HCT116 (cell line): ENCODE measurements around the gene ARHGEF1. TPM values are rescaled to one million over a fixed set of nuclear protein-coding genes. Genes with fewer than 3 reads are reported as not detected.

ENCODE experiments used
- ATAC-seq: fragments of 200-7000 bp; cut with Tn5 transposase; 2 replicates; pipeline ENCODE4 v1.9.1; 2020; ENCODE audit warnings: mild to moderate bottlenecking, moderate library complexity
- BruUV-seq: library from RNA; stranded (reverse); fragments of 400-500 nt; replicated peaks from 2 replicates; lab custom pipeline; 2021; lab: Mats Ljungman, UMichigan
- CTCF ChIA-PET: fragments of 300-600 bp; sonication (Branson Sonifier 250); formaldehyde crosslinking; loops from one replicate; lab custom pipeline; 2021; ENCODE audit warnings: antibody characterized with exemption; lab: Charles Lee
- POLR2A ChIA-PET: fragments of 300-600, 350-600 bp; sonication (Branson Sonifier 250); formaldehyde crosslinking; loops from one replicate; lab custom pipeline; 2021; ENCODE audit warnings: antibody characterized with exemption; lab: Charles Lee
- RAD21 ChIA-PET, 2 experiments: fragments of 300-600 bp; sonication (Branson Sonifier 250); formaldehyde crosslinking; loops; one replicate each; lab custom pipeline; 2023; ENCODE audit warnings: low total read pairs in 2 of 2; ENCODE audit not compliant: uncharacterized antibody in 2 of 2, unreplicated experiment in 2 of 2, low non-redundant PET in 1 of 2; lab: Charles Lee
- DNase-seq: peaks from one replicate; pipeline ENCODE4 v3.0.0-alpha.2; 2010; ENCODE audit warnings: low read depth, low spot score
- H2AFZ ChIP-seq: fragments of 200-600 bp; shearing (Covaris generic), sonication (generic); 2 replicates; pipeline ENCODE4 v1.6.1; 2017; ENCODE audit warnings: low read depth, mixed run types, mixed read lengths, antibody characterized with exemption, low read length; ENCODE audit not compliant: poor library complexity, severe bottlenecking
- H3K27ac ChIP-seq: 2 replicates; pipeline ENCODE4 v1.5.1; 2012; ENCODE audit warnings: low read depth, low read length
- H3K27me3 ChIP-seq: fragments of 200-600 bp; sonication (generic); 2 replicates; pipeline ENCODE4 v1.6.1; 2016; ENCODE audit warnings: mixed run types, low read length, mixed read lengths; ENCODE audit not compliant: insufficient read depth
- H3K36me3 ChIP-seq, 2 experiments: fragments of 200-500 bp in 1 of 2; fragments of 200-600 bp in 1 of 2; sonication (Bioruptor generic) in 1 of 2; sonication (generic) in 1 of 2; 2 replicates each; pipeline versions ENCODE4 v1.5.1 to v1.6.1; 2014 to 2016; ENCODE audit warnings: low read length in 2 of 2, inconsistent platforms in 1 of 2, mixed read lengths in 1 of 2, mixed run types in 1 of 2; ENCODE audit not compliant: insufficient read depth in 2 of 2, control insufficient read depth in 1 of 2
- H3K4me1 ChIP-seq, 2 experiments: fragments of 200-600 bp in 1 of 2; sonication (generic) in 1 of 2; 2 replicates each; pipeline versions ENCODE4 v1.5.1 to v1.6.1; 2012 to 2017; ENCODE audit warnings: low read length in 2 of 2, inconsistent platforms in 1 of 2, mild to moderate bottlenecking in 1 of 2, mixed read lengths in 1 of 2, mixed run types in 1 of 2, moderate library complexity in 1 of 2; ENCODE audit not compliant: insufficient read depth in 2 of 2, control insufficient read depth in 1 of 2
- H3K4me2 ChIP-seq: fragments of 200-600 bp; sonication (generic); 2 replicates; pipeline ENCODE4 v1.6.1; 2017; ENCODE audit warnings: mixed run types, low read length, mixed read lengths
- H3K4me3 ChIP-seq, 2 experiments: fragments of 200-600 bp in 1 of 2; sonication (generic) in 1 of 2; replicated peaks in 1 of 2; 2 replicates each; pipeline ENCODE4 v1.5.1; 2011 to 2016; ENCODE audit warnings: low read length in 2 of 2, control low read depth in 1 of 2, low read depth in 1 of 2, mild to moderate bottlenecking in 1 of 2, mixed read lengths in 1 of 2, mixed run types in 1 of 2
- H3K79me2 ChIP-seq: fragments of 200-600 bp; sonication (generic); 2 replicates; pipeline ENCODE4 v1.6.1; 2017; ENCODE audit warnings: mild to moderate bottlenecking, mixed run types, low read length, moderate library complexity, mixed read lengths; ENCODE audit not compliant: insufficient read depth
- H3K9ac ChIP-seq: fragments of 200-600 bp; sonication (generic); 2 replicates; pipeline ENCODE4 v1.6.1; 2016; ENCODE audit warnings: low read length, mixed read lengths
- H3K9me2 ChIP-seq: fragments of 200-600 bp; sonication (generic), shearing (Covaris generic); 2 replicates; pipeline ENCODE4 v1.6.1; 2017; ENCODE audit warnings: mixed run types, mild to moderate bottlenecking, moderate library complexity; ENCODE audit not compliant: insufficient read depth
- H3K9me3 ChIP-seq, 2 experiments: fragments of 200-500 bp in 1 of 2; fragments of 200-600 bp in 1 of 2; sonication (Bioruptor generic) in 1 of 2; sonication (generic) in 1 of 2; 2 replicates each; pipeline ENCODE4 v1.6.1; 2014 to 2017; ENCODE audit warnings: low read length in 2 of 2, mixed read lengths in 2 of 2, inconsistent platforms in 1 of 2, low read depth in 1 of 2, mild to moderate bottlenecking in 1 of 2, mixed run types in 1 of 2, moderate library complexity in 1 of 2; ENCODE audit not compliant: control insufficient read depth in 1 of 2, insufficient read depth in 1 of 2
- H4K20me1 ChIP-seq: fragments of 200-600 bp; sonication (generic), shearing (Covaris generic); 2 replicates; pipeline ENCODE4 v1.6.1; 2017; ENCODE audit warnings: mixed run types, mild to moderate bottlenecking, moderate library complexity; ENCODE audit not compliant: insufficient read depth
- POLR2AphosphoS5 ChIP-seq: IDR thresholded peaks from 2 replicates; pipeline ENCODE4 v1.6.1; 2011; ENCODE audit warnings: mild to moderate bottlenecking, low read depth, low read length, moderate library complexity
- REST ChIP-seq: IDR thresholded peaks from 2 replicates; pipeline ENCODE4 v1.6.1; 2012; ENCODE audit warnings: low read depth
- intact Hi-C: fragments of 100-400 bp; cut with micrococcal nuclease; formaldehyde crosslinking; loops from 2 replicates; pipeline ENCODE4 v1.10.0; 2022
- total RNA-seq: library from RNA; stranded (reverse); gene quantifications from one replicate; pipeline ENCODE4 v1.2.1, GENCODE V29; 2021; ENCODE audit not compliant: unreplicated experiment

ARHGEF1 gene
- total RNA-seq, 1 experiment from 2014 or later = 110 TPM

- Histone ChIP-seq H3K9me2 (no peaks in the 10 kb centered on the region), H3K9ac (no peak overlapping the region), H3K4me1 (no peaks in the 10 kb centered on the region), H3K4me3 (no peak overlapping the region), H3K36me3 (no peaks in the 10 kb centered on the region; a peak in 2 of 4 replicates), H3K4me2 (no peak overlapping the region), H2AFZ (no peak overlapping the region), H3K9me3 (no peaks in the 10 kb centered on the region), H3K27me3 (no peaks in the 10 kb centered on the region; the same call in 1 of the 2 replicates), H4K20me1 (no peaks in the 10 kb centered on the region), H3K79me2 (no peaks in the 10 kb centered on the region), H3K27ac (no peak overlapping the region)
- BruUV-seq = no TSS peak
- 0 out of 2 replicates have a peak, but pooled peaks have one; percentile 12 for ATAC-seq
- ChIA-PET RAD21 (no interaction called here), POLR2A (interaction anchor here (0.6 kb wide), 1 partner anchor 12 kb away, joined by 4 read pairs; no protein-coding TSS in a partner anchor), CTCF (no interaction called here)
- DNase-seq = no peak
- intact Hi-C loops = no loop called here
- TF ChIP-seq REST (no peak), POLR2AphosphoS5 (peak; percentile 46; the same call in 1 of the 2 replicates)
Measured at GRCh38 chr19:41911889-41912731, 29.1 kb downstream of the ARHGEF1 start.
